GM18526 (cell line): ENCODE results near the gene SUFU.

ENCODE experiments used
- POLR2A ChIP-seq: IDR thresholded peaks from 3 replicates; pipeline ENCODE4 v1.6.1; 2011; ENCODE audit not compliant: insufficient read length; ENCODE audit errors: extremely low read depth

The SUFU gene

GRCh38 chr10:102657451-102657850, 153.7 kb downstream of the SUFU start:
- TF ChIP-seq POLR2A, result no peak

- no peak for TF ChIP-seq POLR2A
Measured at GRCh38 chr10:102657984-102658724, 154.4 kb downstream of the SUFU start.

- no peak for TF ChIP-seq POLR2A
Measured at GRCh38 chr10:102658802-102659201, 155.0 kb downstream of the SUFU start.

DNA sequence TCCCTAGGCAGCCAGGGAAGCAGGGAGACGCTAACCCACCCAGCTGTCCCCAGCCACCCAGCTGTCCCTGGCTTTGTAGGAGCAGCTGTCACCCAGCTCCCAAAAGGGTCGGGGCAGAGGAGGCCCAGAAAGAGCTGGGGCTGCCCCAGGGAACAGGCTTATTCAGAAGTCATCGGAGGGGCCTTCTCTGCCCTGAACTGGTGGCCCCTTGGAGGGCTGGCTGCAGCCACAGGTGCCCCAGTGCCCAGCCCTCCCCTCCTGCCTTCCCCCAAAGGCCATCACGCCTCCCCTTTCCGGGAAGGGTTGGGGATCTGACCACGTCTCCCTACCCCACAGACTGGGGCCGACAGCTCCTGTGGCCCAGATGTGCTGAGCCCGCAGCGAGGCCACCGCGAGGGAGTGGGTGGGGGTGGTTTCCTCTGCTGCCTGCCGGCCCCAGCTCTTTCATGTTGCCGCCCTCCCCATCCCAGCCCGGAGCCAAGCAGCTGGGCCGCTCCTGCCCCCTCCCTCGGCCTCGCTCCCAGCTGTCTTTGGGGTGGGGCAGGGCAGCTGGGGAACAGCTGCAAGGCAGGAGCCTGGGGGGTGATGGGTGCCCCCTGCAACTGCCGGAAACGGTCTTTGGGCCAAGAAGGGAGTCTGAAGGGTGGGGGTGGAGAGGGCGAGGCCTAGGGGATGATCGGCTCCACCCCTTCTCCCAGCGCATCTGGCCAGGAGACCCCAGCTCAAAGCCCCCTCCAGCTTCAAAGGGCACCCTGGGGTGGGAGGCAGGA, 157.3 kb downstream of the SUFU start:
- TF ChIP-seq POLR2A, result peak; percentile 42

DNA sequence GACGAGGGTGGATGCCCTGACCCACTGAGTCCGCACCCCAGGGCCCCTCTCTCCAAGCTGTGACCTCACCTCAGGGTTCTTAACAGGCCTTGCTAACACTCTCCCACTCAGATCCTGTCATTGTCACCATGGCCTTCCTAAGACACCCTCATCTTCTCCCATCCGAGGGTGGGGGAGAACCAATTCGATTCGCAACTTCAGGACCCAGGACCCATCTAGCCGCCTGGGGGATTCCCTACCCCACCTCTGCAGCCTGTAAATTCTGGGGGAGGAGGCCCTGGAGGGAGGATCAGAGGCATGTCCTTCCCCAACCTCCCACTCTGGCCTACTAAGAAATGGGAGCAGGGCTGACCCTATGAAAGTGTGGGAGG, 157.9 kb downstream of the SUFU start:
- TF ChIP-seq POLR2A, result no peak

- TF ChIP-seq POLR2A, result no peak
Measured at GRCh38 chr10:102665904-102666509, 162.2 kb downstream of the SUFU start.

DNA sequence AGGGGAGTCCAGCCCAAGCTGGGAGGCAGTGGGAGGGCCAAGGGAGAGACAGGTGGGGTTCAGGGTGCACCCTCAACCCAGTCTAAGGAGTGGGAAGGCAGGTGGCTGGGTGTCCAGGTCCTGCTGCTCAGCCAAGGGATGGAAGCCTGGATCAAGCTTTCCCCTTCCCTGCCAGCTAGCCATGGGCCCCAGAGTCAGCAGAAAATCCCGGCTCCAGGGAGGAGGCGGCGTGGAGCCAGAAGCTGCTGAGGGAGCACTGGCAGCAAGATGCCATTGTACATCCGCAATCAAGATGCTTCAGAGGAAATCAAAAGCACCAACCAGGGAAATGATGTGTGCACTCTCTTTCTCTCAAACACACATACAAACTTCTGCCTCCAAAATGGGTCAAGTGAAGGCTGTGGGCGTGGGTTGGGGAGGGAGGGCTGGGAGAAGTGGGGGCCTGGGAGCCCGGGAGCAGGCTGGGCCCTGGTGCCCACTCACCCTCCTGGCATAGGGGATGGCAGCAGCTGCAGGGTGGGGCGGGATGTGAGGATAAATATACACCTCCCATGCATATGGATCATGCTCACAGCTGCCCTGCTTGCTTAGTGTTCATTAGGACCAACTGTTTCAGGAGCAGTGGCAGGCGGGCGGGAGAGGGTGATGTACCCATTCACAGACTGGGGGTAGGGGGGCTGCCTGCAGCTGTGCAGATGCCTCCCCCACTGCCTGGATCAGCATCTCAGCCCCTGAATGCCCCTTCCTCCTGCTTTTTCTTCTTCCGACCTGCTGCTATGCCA, 164.7 kb downstream of the SUFU start:
- TF ChIP-seq POLR2A, result no peak

- TF ChIP-seq POLR2A, result no peak
Measured at GRCh38 chr10:102669206-102670064, 165.7 kb downstream of the SUFU start.

DNA sequence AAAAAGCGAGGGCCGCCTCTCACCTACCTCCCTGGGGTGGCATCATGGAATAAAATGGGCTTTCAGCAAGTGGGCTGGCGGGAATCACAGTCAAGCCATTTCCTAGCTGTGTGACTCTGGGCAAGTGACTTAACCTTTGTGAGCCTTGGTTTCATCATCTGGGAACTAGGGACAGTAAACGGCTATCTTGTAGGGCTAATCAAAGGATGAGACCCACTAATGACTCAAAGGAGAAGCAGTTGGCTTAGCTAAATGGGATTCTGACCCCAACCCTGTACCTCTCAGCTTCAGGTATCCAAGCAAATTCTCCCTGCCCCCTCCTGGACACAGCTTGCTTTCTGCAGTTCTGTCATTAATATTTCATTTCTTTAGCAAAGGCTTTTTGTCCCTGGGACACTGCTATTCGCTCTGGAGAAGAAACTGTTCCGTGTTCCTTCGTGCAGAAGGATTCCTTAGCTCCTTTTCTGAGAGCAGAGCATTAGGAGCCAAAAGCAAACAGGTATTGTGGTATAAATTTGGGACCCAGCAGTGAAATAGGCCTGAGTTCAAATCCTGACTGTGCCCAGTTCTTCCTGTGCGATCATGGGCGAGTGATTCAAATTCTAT, 166.4 kb downstream of the SUFU start:
- no peak for TF ChIP-seq POLR2A

DNA sequence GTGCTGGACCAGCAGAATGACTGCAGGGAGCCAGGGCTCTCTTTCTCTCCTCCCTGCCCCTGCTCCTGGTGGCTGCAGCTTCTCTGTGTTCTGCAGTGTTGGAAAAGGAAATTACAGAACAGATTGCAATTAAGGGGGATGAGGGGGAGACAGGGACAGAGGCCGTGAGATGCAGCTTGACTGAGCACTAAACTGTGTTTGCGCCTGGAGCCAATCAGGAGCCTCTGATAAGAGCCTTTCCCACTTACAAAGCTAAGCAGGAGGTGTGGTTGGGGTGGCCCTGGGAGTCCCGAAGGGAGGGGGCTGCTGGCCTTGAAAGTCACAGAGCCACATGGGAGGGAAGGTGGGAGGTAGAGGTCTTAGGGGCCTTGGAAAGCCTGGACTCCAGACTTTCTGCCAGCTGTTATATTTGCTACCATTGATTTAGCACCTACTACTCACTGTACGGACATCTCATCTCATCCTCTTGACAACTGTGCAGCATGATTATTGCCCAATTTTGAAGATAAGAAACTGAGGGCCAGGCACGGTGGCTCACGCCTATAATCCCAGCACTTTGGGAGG, 167.2 kb downstream of the SUFU start:
- no peak for TF ChIP-seq POLR2A

- TF ChIP-seq POLR2A, result no peak
Measured at GRCh38 chr10:102673236-102673818, 169.6 kb downstream of the SUFU start.

DNA sequence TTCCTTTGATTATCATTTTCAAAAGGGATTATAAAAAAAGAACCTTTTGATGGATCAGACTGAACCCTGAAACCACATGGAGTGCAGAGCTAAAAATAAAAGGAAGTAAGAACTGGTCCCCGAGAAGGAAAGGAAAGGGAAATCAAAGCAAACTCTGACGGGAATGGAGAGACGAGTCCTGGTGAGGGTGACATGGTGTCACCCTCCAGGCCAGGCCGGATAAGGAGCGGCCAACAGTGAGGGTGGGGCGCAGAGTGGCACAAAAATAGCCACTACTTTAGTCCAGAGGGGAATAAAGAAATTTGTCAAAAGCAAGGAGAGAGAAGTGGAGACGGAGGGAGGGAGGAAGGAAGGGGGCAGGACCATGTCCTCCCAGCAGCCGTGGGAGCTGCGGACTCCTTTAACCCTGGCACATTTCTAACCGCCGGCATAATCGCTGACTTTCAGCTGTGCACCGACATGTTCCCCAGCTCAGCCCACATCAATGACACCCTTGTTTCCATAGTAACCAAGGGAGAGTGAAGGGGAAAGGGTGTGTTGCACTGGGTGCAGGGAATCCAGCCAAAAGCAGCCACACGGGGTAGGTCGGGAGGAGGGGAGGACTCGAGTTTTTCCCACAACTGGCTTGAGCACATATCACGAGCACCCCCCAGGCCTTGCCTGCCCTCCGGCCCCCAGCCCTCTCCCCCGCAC, 170.2 kb downstream of the SUFU start:
- TF ChIP-seq POLR2A, result no peak

- no peak for TF ChIP-seq POLR2A
Measured at GRCh38 chr10:102674566-102674965, 170.8 kb downstream of the SUFU start.
